Measurements from ENCODE around the gene OSBP.

DNA sequence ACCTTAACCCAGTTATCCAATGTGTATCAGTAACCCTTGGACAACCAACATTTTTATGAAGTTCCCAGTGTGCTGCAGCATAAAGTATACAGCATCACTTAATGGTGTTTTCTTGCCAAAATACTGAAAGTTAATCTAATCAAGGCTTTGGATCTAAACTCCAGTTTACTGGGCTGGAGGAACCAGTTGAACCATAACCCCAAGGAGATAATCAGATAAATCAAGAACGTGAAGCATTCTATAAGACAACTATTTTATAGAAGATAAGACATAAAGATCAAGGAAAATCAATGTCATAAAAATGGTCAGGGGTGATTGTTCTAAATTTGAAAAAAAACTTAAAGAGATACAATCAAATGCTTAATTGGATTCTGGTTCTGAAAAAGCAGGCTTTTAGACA is 2.3 kb upstream of the OSBP start:
- TF ChIP-seq, protein P1, sequence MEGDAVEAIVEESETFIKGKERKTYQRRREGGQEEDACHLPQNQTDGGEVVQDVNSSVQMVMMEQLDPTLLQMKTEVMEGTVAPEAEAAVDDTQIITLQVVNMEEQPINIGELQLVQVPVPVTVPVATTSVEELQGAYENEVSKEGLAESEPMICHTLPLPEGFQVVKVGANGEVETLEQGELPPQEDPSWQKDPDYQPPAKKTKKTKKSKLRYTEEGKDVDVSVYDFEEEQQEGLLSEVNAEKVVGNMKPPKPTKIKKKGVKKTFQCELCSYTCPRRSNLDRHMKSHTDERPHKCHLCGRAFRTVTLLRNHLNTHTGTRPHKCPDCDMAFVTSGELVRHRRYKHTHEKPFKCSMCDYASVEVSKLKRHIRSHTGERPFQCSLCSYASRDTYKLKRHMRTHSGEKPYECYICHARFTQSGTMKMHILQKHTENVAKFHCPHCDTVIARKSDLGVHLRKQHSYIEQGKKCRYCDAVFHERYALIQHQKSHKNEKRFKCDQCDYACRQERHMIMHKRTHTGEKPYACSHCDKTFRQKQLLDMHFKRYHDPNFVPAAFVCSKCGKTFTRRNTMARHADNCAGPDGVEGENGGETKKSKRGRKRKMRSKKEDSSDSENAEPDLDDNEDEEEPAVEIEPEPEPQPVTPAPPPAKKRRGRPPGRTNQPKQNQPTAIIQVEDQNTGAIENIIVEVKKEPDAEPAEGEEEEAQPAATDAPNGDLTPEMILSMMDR (IDR thresholded peaks at IDR 0.05) = no peak
- TF ChIP-seq POLR2AphosphoS5 (IDR thresholded peaks at IDR 0.05) (no peak), POLR2A (IDR thresholded peaks at IDR 0.05) (no peak)

Measured in gastroesophageal sphincter (tissue), 3 donors.